ENCODE results near the gene LRRC59.

DNA sequence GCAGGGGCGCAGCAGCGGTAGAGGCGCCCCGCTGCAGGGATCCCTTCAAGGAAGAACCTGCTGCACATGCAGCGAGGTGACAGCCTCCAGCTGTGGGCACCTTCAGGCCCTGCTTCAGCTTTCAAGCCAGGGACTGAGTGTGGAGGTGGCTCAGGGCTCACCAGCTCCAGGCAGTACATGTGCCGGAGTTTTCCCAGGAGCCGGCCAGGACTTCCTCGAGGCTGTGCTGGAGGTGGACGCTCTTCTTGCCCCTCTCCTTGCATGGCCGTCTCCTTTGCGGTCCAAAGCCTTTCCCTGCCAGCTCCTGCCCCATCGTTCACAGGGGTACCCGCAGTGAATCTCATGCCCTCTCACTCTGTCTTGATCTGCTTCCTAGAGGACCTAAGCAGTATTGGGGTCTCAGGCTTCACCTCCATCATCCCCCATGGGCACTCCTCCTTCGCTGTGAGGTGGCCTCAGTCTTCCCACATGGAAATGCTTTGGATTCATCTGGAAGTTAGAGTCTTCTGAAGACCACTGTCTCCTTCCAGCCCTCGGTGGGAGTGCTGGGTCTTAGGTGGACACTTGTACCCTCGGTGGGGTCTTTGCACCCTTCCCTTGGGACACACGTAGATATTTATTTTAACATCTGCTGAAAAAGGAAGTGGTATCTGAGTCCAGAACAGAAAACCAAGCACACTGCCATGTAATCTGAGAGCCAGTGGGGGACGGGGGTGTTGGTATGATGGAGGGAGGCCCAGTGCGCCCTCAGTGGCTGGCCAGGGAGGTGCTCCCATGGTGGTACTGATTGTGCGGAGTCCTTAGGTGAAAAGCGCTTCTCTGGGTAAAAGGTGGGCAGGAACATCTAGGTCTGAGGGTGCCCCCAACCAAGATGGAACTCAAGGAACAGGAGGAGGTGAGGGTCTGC lies 44.4 kb downstream of the LRRC59 start:
- TF ChIP-seq POLR2A (IDR thresholded peaks at IDR 0.05; ENCODE audit: low read depth, low read length) (no peak), NFE2L2 (IDR thresholded peaks at IDR 0.05; ENCODE audit: low read depth, low read length) (no peak), FOS (IDR thresholded peaks at IDR 0.05; ENCODE audit: low read depth, low read length) (no peak), SMC3 (IDR thresholded peaks at IDR 0.05; ENCODE audit: low read depth, low read length) (no peak), MAZ (IDR thresholded peaks at IDR 0.05; ENCODE audit: borderline replicate concordance, low read depth, low read length) (no peak), ELK1 (IDR thresholded peaks at IDR 0.05; ENCODE audit: borderline replicate concordance, low read depth, low read length) (no peak), BHLHE40 (IDR thresholded peaks at IDR 0.05; ENCODE audit: low read depth, low read length) (no peak), RCOR1 (IDR thresholded peaks at IDR 0.05; ENCODE audit: insufficient replicate concordance, low read length) (no peak), CEBPB (IDR thresholded peaks at IDR 0.05; ENCODE audit: low read depth, low read length) (no peak), RFX5 (IDR thresholded peaks at IDR 0.05; ENCODE audit: low read depth, low read length) (no peak), RAD21 (IDR thresholded peaks at IDR 0.05; ENCODE audit: low read length) (no peak)
- TF ChIP-seq, protein P1, sequence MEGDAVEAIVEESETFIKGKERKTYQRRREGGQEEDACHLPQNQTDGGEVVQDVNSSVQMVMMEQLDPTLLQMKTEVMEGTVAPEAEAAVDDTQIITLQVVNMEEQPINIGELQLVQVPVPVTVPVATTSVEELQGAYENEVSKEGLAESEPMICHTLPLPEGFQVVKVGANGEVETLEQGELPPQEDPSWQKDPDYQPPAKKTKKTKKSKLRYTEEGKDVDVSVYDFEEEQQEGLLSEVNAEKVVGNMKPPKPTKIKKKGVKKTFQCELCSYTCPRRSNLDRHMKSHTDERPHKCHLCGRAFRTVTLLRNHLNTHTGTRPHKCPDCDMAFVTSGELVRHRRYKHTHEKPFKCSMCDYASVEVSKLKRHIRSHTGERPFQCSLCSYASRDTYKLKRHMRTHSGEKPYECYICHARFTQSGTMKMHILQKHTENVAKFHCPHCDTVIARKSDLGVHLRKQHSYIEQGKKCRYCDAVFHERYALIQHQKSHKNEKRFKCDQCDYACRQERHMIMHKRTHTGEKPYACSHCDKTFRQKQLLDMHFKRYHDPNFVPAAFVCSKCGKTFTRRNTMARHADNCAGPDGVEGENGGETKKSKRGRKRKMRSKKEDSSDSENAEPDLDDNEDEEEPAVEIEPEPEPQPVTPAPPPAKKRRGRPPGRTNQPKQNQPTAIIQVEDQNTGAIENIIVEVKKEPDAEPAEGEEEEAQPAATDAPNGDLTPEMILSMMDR (conservative IDR thresholded peaks at IDR 0.05; ENCODE audit: low read depth, low read length) = no peak
